ENCODE data around the gene DSCAML1.

The DSCAML1 gene

DNA sequence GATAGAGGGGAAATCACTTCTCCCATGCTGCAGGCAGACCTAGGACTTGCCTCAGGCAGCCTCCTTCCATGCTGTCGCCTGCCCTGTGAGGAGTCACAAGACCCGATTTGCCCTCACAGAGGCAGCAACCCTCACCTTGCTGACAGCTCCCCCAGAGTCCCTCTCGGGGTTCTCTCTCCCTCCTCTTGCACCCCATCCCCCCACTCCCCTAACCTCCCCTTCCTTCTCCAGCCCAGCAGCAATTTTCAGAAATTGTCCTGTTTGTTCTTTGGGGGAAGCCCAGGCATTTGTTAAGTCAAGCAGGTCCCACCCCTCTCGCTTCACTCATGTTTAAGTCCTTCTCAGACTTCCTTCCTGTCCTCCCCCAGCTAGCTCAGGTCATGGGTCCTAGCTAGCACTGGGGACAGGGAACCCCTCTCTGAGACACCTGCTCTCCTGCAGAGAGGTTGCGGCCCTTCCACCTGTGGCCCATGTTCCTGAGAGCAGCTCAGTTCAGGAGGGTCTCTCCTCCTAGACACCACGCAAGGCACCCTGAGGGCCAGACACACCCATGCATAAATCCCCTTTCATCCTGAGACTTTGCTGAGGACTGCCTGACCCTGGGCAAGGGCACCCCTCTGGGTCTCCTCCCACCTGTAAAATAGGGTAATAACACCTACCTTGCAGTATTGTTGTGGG, 33.8 kb upstream of the DSCAML1 start:
- DNase-seq, result no peak

DNA sequence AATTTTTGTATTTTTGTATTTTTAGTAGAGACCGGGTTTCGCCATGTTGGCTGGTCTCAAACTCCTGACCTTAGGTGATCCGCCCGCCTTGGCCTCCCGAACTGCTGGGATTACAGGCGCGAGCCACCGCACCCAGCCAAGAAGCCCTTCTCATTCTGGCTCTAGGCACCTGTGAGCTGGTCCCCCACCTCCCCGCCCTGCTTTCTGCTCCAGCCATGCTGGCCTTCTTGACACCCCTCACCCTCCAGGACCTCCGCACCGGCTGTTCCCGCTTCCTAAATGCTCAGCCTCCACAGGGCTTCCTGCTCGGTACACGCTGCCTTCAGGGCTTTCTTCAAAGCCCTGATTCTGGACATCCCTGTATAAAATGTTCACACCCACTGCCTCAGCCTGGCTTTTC, 33.1 kb upstream of the DSCAML1 start:
- no peak for DNase-seq

DNA sequence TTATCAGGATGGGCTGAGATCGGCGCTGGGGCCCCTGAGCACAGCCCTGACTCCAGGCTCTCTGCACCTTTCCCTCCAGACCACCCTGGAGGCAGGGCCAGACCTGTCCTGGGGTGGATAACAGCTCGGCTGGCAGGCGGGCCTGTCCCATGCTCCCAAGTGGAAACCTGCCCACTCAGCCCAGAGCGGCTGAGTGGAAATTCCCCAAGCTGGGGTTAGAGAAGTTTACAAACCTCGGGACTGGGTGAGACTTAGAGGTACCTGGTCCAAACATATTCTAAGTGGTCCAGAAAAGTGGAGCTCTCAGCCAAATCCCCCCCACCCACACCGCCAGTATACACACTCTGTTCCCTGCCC, 32.3 kb upstream of the DSCAML1 start:
- no peak for DNase-seq

DNA sequence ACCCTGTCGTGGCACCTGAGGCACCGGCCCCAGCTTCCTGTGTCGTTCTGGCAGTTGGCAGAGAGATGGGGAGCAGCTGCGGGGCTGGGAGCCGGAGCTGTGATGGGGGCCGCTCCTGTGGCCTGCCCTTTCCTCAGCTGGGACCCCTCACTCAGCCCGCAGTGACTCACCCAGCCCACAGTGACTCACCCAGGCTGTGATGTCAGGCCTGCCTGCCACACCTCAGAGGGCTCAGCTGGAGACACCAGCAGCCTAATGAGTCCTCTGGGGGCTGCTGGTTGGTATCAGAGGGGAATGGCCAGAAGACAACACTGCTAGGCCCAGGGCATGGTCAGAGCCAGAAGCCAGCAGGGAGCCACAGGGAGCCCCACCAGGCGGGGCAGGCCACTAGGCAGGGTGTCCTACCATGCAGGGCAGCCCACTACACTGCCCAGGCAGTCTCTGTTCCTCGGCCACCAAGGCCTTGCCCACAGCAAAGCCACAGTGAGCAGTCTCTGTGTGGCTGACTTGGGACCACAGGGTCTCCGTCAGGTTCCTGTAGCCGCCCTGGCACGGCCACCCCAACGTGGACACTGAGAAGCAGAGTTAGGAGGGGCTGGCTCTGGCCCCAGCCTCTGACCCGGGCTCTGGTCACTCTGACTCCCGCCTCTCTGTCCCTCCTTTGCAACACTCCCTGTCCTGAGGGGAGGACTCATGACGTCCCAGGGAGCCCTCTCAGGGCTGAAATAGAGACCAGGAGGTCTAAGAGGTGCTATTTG, 31.8 kb upstream of the DSCAML1 start:
- DNase-seq, result no peak

DNA sequence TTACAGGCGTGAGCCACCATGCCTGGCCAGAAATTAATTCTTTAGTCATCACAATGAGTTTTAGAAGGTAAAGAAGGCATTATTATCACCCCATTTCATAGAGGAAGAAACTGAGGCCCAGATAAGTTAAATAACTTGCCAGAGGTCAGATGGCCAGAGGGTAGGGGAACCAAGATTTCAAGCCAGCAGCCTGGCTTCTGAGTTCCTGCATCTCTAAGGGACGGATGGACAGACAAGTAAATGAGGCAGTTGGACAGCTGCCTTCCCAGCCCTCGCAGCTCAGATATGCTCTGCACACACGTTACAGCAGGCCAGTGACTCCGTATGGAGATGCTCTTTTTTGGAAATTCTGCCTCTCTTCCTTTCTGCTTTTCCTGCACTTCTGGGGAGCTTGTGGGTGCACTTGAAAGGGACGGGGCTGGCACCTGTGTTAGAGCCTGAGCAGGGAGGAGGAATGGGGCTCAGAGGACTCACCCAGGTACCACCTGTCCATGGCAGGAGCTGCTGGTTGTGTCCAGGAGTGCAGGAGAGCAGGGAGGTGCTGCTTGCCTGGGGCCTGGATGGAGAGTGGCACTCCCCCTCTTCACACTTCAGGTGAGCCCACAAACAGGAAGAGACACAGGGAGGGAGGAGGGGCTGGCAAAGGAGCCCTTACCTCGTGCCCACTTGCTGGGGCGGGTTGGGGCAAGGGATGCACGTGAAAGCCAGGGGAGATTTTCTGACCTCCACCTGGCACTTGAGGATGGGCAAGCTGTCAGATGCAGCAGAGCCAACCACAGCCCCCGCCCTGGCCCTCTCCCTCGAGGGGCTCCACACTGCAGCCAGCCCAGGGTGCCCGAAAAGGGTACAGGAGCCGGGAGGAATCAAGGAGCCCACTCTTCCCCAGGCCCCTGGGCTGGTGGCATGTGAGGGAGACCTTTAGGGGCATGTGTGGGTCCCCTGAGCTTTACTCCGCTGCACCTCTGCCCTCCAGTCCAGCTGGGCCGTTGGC, 30.8 kb upstream of the DSCAML1 start:
- peak; percentile 76 for DNase-seq

DNA sequence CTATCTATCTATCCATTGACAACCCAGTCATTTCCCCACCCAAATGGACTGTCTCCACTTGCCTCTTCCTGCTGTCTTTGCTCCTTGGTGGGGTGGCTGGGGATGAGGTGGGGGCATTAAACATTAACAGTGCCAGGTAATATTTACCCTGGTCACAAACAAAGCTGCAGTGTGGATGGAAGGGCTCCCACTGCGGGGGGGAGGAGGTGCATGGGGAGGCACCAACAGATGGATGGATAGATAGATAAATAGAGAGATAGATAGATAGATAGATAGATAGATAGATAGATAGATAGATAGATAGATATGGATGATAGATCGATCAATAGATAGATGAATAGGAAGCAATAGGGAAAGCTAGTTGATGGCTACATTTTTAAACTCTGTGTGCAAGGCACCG, 29.8 kb upstream of the DSCAML1 start:
- no peak for DNase-seq

DNA sequence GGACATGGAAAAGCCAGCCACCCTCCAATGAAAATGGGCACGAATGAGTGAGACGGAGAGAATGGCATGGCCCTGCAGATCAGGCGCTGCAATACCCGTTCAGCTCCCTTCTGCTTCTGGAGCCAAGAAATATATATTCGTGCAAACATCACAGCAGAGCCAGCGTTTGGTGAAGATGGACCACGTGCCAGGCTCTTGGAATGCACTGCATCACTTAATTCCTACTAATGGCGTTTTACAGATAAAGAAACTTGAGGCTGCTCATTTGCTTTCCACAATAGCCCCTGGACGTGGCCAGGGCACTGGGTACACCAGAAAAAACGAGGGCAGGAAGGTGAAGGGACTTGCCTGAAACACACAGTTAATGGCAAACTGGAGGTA, 29.2 kb upstream of the DSCAML1 start:
- no peak for DNase-seq

DNA sequence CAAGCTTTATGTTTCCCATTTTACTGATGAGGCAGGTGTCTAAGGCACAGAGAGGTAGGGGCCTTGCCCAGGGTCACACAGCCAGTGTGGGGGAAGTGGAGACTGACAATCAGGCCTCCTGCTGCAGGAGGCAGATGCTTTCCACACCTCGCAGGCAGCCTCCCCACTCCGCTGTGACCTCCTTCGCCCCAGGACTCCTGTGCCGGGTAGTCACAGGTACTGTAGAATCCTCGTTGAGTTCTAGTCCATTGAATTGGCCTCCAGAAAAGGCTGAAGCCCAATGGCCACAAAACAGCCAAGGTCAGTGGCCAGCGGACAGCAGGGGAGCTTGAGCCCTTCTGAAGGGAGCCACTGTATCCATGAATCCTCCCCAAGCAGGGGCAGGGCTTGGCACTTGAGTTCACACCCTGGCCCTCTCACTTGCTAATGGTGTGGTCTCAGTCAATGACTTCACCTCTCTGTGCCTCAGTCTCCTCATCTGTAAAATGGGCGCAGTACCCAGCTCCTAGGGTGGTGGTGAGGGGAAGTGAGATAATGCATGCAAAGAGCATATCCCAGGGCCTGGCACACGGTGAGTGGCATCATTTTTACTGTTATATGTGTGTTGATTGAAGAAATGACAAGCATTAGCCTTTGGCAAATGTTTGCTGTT, 28.6 kb upstream of the DSCAML1 start:
- no peak for DNase-seq

DNA sequence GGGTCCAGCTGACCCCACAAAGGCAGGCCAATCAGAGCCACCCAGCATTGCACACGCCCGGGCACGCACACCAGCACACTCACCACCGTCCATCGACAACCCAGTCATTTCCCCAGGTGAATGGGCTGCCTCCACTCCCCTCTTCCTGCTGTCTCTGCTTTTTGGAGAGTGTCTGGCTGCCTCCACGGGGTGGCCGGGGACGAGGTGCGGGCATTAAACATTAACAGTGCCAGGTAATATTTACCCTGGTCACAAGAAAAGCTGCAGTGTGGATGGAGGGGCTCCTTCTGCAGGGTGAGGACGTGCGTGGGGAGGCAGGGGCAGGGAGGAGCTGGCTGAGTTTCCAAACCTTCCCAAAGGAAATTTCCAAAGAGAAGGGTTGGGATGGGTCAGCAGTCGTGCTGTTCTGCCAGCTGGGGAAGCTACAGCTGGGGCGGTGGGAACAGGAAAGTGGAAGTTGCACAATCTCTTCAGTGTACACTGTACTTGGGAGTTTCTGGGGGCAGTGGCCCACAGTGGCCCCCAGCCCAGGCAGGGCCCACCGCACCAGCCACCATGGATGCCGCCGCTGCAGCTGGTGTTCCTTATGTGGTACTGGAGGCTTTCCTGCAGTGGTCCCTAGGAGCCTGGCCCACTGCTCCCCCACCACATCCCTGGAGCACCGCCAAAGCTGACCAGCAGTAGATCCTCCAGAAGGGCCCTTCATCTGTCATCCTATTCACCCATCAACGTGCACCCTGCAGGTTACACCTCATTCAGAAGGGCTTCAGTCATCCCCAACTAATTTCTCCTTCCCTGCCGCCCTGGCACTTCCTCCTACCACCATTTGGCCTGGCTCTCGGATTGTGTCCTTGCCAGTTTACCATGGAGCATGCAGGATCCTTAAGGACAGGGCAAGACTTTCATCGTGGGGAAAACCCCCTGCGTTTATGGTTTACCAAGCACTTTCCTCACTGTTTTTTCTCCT, 27.8 kb upstream of the DSCAML1 start, which contains the start of gene FXYD2:
Gene FXYD2, minus strand, starts transcription at position 174 of the 967 bp plus-strand sequence. Its CDS starts 66 bp downstream, at position 108.
- DNase-seq, result no peak

DNA sequence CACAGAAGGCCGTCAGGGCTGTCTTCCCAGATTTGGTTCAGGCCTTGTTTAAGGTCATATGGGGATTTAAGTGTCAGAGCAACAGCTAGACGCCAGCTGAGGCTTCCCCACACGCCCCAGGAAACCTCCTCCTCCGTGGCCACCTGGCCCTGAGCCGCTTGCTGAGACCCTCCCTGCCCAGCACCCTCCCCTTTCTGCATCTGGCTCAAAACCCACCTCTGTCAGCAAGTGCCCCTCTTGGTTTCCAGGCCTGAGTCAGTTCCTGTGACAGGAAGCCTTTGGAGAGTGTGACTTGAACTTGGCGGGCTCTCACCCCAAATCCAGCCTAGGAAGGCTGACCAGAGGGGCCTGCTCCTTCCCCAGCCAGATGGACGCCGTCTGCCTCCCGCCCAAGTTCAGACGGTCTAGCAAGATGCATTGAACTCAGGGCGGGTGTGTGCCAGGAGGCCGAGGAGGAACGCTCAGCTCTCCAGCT, 27.0 kb upstream of the DSCAML1 start:
- no peak for DNase-seq

DNA sequence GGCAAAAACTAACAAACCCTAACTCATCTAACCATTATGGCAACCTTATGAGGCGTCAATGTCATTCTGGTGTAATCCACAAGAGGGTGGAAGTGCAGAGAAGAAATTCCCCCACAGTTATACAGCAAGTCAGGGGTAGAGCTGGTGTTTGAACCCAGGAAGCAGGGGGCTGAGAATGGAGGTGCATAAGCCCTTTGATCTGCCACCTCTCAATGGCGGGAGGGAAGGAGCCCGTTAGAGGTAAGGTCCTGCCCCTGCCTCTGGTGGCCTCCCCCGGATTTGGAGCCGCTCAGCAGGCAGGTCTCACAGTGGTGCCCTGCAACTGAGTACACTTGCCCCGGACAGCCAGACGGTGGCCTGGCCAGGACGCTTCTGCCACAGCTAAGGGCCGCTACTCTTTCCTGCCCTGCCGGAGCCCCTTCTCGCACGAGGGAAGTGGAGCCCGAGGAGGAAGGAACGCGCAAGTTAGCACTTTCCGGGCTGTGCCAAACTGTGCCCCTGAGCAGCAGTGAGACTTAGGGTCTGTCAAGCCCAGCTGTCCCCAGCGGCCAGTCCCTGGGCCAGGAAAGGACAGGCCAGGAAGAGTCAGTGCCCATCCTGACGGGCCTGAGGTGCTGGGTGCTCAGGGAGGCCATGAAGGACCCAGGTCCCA, 26.4 kb upstream of the DSCAML1 start:
- DNase-seq, result no peak

DNA sequence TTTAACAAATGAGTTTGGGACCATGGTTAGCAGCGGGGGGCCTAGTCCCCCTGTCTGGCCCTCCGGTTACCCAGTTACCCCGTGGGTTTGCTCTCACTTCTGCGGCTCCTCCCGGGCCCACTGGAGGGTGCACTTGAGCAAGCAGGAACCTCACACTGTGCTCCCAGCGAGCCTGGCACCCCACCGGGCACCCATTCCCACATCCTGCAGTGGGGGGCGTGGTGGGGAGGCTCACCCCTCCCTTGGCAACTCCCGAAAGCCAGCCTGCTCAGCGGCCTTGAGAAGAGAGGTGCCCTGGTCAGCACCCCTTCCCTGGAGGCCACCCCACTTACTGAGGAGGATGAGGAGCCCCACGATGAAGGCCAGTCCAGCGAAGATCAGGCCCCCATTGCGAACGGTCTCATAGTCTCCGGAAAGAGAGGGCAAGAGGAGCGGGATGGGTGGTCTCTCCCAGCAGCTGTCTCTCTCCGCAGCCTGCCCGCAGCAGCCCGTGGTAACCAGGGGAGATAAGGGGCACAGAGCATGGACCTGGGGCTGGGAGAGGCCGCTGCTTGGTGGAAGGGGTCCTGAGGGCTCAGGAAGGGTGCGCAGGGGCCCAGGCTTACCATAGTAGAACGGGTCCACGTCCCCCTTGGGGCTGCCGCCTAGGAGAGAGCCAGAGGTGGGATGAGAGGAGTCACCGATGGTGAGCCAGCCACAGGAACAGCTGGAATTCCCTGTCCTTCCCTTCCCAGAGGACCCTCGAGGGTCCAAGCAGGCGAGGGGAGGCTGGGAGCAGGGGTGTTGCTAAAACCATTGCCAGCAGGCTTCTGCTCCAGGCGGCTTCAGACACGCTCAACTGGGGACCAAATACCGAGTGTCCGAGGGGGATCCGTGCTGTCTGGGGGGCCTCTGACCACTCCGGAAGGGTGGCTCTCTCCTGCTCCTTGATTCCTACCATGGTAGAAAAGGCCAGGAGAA, 25.3 kb upstream of the DSCAML1 start:
- DNase-seq, result peak; percentile 38

DNA sequence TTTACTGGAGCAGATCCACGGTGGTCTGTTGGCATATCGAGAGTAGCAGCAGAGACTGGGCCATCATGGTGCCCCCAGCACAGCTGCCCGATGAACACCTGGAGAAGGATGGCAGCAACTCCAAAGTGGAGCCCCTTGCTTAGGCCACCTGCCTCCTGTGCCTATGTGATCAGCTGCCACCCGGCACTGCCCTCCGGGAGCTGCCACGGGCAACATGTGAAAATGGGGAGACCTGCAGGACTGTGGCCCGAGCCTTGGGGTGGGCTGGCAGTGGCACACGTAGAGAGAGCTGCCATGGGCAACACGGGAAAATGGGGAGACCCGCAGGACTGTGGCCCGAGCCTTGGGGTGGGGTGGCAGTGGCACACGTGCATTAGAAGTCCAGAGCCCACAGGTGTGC, 24.4 kb upstream of the DSCAML1 start:
- DNase-seq, result no peak

DNA sequence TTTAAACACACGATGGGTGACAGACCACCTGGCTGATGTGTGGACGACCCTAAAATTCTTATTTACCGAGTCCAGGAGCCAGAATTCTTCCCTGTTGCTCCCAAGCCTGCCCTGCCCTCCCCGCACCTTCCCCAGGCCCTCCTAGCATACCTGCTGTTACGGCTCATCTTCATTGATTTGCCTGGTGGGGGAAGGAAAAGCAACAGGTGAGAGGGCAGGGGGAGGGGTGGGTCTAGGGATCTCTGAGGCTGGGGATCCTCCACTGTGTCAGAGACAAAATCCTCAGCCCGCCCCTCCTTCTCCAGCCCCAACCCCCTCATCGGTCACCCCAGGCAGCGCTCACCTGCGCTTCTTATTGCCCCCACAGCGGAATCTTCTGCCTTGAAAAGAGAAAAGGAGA, 23.5 kb upstream of the DSCAML1 start:
- no peak for DNase-seq

DNA sequence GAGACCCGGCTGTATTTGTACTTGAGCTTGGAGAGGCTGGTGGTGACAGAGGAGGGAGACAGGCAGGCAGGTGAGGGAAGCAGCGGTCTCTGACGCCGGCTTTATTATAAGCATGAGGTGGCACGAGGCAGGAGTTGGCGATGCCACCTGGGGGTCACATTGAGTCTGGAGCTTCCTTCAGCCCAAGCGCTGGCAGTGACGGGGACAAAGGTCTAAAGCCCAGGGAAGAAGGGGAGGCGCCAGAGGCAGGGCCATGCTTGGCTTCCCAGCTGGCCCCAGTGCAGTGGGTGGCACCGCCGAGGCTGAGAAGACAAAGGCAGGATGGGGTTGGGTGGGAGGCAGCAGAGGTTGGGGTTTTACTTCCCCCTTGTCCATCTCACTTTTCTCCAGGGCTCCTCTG, 23.1 kb upstream of the DSCAML1 start:
- peak; percentile 86 for DNase-seq

DNA sequence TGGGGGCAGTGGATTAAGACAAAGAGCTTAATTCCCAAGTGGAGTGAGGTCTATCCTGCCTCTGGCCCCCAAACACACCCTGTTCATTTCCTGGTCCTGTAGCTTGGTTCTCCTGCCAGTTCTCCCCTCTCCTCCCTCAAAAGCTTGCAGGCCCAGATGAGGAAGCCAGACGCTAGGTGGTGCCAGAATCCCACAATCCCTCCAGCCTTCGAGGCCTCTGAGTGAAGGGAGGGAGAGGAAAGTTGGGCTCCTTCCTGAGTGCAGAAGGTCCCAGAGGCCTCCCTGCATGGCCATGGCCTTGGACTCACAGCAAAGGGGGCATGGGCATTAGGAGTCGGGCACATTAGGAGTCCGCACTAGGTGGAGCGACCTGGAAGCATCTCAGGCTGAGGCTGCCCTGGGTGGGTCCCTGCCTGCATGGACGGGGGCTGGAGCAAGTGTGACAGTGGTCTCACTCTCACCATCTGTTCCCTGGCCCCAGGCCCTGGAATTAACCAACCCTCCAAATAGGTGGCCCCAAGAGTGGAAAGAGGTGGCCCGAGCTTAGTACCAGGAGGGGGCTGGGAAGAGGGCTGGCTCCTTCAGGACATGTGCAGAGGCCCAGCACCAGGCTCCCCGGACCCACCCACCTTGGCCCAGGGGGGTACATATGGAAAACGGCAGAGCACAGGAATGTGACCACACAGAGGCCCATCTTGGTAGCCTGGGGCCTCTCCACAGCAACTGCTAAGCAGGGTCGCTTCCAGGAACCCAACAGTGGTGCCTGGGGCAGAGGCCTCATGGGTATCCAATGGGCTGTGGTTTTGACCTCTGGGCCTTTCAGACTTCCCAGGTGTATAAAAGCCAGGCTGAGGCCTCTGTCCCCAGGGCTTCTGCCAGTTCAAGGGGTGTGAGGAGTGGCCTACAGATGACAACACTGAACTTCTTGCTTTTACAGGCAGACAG, 22.4 kb upstream of the DSCAML1 start:
- peak; percentile 66 for DNase-seq

DNA sequence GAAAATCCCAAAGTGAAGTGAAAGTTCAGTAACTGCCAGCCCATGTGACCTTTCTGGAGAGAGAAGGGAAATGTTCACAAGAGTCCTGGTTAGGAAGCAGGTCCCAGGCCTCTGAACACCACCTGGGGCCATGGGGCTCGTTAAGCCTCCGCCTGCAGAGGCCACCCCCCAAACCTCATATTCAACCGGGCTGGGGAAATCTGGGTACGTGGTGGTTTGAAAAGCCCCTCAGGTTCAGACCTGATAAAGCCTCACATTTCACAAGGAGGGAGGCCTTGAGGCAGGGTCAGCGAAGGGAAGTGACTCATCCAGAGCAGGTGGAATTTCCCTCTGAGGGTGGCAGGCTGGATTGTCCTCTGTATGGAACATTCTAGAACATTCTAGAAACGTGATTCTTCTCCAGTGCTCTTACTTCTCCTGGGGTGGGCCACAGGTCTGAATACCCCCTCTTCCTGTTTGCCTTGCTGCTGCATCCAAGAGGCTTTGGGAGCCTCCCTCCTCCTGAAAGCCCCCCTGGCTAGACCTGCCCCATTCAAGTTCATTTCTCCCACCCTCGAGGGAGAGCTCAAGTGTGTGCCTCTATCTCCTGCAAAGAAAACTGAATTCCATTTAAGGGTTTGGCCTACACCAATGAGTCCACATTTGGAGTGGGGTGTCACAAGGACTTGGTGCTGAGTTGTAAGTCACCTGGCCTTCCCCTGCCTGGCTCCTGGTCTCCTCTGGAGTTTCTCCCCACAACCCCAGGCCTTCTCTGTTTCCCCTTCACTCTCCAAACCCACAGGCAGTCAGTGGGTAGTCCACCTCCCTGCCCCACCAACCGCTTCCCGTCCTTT, 21.2 kb upstream of the DSCAML1 start:
- DNase-seq, result no peak
